Suprapubic skin (tissue), 4 donors: ENCODE results near the gene EPHB1.

Source experiments
- EP300 ChIP-seq: sonication (generic); formaldehyde crosslinking; IDR thresholded peaks from one replicate; pipeline ENCODE4 v1.6.1; 2017; ENCODE audit warnings: antibody characterized with exemption
- POLR2AphosphoS5 ChIP-seq, 3 donors: sonication (generic); formaldehyde crosslinking; IDR thresholded peaks; one replicate each; pipeline ENCODE4 v1.6.1; 2017; ENCODE audit warnings: antibody characterized with exemption in 3 of 3

- no peak for TF ChIP-seq EP300
- TF ChIP-seq POLR2AphosphoS5 (IDR thresholded peaks at IDR 0.05), result no peak
Observed at GRCh38 chr3:135192929-135193328, 397.9 kb downstream of the EPHB1 start.
